ENCODE measurements around the gene ZNF618.

DNA sequence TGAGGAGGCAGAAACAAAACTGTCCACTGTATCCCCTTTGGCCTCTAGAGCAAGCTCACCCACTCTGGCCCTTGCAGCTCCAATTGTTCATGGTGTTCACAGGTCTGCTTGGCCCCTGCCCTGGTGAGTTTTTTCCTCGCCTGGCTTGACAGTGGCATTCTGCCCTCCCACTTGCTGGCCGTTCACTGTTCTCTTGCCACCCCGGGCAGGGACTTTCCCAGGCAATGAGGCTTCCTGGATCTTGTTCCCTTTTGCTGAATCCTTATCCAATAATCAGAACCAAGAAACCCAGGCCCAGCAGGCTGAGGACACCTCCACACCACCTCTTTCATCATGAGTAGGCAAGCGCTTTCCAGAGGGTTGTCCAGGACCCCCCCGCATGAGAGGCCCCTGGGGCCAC is 31.2 kb downstream of the ZNF618 start:
- TF ChIP-seq, protein P1, sequence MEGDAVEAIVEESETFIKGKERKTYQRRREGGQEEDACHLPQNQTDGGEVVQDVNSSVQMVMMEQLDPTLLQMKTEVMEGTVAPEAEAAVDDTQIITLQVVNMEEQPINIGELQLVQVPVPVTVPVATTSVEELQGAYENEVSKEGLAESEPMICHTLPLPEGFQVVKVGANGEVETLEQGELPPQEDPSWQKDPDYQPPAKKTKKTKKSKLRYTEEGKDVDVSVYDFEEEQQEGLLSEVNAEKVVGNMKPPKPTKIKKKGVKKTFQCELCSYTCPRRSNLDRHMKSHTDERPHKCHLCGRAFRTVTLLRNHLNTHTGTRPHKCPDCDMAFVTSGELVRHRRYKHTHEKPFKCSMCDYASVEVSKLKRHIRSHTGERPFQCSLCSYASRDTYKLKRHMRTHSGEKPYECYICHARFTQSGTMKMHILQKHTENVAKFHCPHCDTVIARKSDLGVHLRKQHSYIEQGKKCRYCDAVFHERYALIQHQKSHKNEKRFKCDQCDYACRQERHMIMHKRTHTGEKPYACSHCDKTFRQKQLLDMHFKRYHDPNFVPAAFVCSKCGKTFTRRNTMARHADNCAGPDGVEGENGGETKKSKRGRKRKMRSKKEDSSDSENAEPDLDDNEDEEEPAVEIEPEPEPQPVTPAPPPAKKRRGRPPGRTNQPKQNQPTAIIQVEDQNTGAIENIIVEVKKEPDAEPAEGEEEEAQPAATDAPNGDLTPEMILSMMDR (IDR thresholded peaks at IDR 0.05; ENCODE audit: low read depth, low read length, poor library complexity, severe bottlenecking) = no peak
- TF ChIP-seq EZH2phosphoT487 (IDR thresholded peaks at IDR 0.05; ENCODE audit: borderline replicate concordance, low read length) = no peak
